Measurements from ENCODE around the gene ABL1.
"Not testable (repeated sequence)": the region's sequence is repeated elsewhere in the genome, so short reads cannot be mapped to it uniquely, and the experiment has no call there.

Gene ABL1

DNA sequence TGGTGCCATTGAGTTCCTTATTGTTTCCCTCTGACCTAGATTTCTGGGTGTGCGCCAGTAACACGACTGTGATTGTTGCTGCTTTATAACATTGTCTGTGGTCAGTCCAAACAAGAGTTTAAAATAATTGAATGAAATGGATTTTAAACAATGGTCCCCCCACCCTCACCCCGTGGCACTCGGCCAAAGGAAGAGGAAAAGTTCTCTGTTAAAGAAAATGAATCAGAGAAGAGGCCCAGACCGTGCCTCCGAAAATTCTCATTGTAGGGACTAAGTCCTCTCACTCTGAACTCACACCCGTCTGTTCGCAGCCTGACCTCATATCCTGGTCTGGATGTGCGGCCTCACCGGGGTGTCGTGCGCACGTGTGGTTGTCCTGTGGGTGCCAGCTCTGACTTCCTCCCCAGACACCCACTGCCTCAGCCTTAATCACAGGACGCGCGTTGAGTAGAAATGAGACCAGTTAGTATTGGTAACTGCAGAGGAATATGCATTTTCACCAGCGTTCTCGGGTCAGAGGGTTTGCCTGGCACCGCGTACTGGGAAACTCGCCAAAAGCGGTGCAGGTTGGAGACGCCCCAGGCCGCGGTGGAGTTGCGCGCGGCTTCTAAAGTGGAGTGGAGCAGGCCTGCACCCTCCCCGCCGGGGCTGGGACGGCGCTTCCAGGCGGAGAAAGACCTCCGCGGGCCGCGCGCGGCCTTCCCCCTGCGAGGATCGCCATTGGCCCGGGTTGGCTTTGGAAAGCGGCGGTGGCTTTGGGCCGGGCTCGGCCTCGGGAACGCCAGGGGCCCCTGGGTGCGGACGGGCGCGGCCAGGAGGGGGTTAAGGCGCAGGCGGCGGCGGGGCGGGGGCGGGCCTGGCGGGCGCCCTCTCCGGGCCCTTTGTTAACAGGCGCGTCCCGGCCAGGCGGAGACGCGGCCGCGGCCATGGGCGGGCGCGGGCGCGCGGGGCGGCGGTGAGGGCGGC lies at the start of gene ABL1:
ABL1 (plus strand) TSS at position 884 of the 966 bp plus-strand sequence. CDS start 193 bp downstream, outside the sequence.
- no peak for DNase-seq (ENCODE audit: low read depth)

DNA sequence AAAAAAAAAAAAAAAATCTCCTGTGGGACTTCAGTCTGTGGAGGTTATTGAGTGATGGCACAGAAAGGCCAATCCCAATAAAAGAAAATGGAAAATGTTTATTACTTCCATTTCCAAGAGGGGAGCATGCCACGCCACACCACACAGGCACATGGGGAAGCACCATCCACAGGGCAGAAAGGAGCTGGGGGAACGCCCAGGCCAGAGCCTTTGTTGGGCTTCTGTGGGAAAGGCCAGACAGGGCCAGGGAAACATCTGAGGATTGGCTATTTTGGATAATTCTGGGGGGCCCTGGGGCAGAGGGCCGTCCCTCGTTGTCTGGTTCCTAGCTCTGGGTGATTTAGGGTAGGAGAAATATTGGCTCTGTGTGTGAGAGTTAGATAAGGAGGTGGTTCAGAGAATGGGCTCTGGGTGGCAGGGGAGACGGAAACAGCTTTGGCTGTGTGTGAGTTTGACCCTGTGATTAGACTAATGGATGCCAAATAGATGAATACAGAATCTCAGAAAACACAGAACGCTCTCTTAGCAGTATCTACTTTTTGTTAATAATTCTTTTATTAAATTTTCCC lies 49.0 kb upstream of the ABL1 start:
- DNase-seq (ENCODE audit: low read depth) = no peak

DNA sequence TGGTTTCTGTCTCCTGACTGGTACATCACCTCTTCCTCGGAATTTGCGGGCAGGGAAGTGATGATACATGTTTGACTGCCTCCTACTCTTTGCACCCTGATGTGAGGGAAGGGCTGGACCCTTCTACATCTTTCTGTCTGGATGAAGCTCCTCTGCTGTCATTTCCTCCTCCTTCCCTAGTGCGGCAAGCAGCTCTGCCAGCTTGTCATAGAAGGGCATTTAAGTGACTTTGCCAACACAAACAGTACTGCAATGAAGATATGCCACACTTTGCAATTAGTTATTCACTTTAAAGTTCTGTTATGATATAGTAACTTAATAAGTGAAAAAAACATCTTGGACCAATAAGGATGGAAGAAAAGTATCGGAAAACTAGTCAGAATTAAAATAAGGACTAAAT lies 48.5 kb upstream of the ABL1 start:
- no peak for DNase-seq (ENCODE audit: low read depth)

DNA sequence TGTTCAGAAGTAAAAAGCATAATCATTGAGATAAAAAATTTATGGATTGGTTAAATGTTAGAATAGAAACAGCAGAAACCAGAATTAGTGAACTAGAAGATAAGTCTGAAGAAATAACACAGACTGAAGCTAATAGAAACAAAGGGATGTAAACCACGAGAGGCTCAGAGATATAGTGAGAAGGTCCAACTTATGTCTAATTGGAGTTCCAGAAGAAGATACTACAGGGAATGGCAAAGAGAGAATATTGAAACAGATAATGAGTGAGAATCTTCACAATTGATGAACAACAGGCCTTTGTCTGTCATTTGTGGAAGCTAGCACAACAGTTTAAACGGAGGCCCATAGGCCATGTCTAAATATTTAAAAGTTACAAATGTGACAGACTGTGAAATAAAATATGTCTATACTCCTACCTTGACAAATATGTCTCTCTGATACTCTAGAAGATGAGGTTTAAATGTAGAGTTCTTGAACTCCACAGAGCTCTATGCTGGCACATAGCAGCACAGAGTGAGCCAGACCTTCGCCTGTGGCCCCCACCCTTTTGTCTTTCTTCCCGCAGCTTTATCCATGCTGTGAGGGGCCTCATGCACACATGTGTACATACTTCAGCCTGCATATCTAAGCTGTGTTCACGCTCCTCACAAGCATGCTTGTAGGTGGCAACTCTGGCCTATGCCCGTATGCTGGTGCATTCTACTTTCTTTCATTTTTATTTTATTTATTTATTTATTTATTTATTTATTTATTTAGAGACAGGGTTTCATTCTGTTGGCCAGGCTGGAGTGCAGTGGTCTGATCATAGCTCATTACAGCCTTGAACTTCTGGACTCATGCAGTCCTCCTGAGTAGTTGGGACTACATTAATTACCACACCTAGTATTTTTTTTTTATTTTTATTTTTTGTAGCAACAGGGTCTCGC lies 45.0 kb upstream of the ABL1 start:
- DNase-seq (ENCODE audit: low read depth) = no peak

DNA sequence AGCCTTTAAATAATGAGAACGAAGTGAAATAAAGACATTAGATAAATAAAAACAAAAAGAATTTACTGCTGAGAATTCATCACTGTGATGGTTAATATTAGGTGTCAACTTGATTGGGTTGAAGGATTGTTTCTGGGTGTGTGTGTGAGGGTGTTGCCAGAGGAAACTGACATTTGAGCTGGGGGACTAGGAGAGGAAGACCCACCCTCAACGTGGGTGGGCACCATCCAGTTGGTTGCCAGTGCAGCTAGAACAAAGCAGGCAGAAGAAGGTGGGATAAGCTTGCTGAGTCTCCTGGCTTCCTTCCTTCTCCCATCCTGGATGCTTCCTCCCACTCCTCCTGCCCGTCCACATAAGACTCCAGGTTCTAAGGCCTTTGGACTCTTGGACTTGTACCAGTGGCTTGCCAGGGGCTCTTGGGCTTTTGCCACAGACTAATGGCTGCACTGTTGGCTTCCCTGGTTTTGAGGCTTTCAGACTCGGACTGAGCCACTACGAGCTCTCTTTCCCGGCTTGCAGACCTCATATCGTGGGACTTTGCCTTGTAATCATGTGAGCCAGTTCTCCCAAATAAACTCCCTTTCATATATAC lies 43.7 kb upstream of the ABL1 start:
- DNase-seq (ENCODE audit: low read depth) = no peak

DNA sequence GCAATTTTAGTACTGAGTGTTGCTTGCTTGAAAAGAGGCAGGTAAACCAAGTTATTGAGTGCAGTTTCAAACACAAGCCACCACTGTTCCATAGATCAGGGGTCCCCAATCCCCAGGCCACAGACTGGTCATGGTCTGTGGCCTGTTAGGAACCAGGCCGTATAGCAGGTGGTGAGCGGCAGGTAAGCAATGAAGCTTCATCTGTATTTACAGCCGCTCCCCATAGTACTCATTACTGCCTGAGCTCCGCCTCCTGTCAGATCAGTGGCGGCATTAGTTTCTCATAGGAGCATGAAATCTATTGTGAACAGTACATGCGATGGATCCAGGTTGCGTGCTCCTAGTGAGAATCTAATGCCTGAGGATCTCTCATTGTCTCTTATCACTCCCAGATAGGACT lies 41.5 kb upstream of the ABL1 start:
- DNase-seq (ENCODE audit: low read depth) = no peak

DNA sequence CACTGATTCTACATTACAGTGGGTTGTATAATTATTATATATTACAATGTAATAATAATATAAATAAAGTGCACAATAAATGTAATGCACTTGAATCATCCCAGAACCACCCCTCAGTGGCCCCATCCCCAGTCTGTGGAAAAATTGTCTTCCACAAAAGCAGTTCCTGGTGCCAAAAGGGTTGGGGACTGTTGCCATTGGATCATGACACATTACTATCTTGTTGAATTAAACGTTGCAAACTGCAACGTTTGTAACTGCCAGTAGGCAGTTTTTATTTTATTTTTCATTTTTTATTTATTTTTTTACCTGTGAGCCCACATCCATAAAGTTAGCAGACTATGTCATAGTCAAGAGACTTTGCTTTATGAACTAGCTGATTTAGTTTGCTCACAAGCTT lies 41.0 kb upstream of the ABL1 start:
- not testable (repeated sequence) for DNase-seq (ENCODE audit: low read depth)

DNA sequence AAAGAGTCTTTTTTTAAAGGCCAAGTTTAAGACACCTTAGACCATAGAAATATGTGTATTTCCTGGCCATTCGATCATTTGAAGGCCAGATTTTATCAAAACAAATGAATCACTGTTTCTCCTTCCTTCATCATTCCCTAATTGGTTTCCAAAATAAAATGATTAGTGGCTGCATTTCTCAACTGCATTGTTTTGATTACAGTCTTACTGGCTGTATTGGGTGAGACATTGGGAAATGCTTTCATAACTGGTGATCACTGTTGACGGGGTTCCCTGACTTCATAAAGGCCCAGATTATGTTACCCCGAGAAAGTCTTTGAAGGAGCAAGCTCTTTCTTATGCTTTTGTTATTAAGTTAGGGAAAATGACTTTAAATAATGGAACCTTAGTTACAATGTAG lies 40.6 kb upstream of the ABL1 start:
- peak; percentile 75 for DNase-seq (ENCODE audit: low read depth)

DNA sequence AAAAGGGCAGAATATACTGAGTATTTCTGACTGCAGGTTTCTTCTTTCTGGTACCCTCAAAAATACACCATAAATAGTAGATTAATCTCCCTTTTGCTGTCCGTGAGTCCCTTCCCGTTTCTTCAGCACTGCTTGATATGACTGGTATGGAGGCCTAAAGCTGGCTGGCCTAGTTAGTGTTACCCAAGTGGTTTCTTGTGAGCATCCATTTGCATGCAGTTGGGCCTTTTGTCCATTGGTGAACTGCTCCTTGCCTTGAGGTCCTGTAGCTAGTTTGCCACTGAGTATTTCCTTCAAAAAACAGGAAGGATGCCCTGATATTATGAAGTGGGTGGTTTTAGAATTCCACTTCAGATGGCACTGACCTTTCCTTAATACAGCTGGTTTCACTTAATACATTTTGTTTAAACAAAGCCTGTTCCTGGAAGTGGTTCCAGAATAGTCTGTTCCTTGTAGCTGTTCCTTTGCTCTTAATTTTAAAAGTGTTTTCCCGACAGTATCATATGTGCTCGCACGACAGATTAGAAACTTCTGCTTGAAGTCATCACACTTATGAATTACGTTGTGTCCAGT lies 40.0 kb upstream of the ABL1 start:
- DNase-seq (ENCODE audit: low read depth) = no peak

DNA sequence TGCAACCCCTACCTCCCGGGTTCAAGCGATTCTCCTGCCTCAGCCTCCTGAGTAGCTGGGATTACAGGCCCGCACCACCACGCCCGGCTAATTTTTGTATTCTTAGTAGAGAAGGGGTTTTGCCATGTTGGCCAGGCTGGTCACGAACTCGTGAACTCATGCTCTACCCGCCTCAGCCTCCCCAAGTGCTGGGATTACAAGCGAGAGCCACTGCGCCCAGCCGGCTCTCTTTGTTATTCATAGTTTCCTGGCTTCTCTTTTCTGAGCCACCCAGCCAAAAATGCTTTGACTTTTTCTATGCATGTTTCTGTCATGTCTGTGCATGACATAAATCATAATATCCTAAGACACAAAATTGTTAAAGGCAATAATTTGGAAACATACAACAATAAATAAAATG lies 31.9 kb upstream of the ABL1 start:
- DNase-seq (ENCODE audit: low read depth) = not testable (repeated sequence)

DNA sequence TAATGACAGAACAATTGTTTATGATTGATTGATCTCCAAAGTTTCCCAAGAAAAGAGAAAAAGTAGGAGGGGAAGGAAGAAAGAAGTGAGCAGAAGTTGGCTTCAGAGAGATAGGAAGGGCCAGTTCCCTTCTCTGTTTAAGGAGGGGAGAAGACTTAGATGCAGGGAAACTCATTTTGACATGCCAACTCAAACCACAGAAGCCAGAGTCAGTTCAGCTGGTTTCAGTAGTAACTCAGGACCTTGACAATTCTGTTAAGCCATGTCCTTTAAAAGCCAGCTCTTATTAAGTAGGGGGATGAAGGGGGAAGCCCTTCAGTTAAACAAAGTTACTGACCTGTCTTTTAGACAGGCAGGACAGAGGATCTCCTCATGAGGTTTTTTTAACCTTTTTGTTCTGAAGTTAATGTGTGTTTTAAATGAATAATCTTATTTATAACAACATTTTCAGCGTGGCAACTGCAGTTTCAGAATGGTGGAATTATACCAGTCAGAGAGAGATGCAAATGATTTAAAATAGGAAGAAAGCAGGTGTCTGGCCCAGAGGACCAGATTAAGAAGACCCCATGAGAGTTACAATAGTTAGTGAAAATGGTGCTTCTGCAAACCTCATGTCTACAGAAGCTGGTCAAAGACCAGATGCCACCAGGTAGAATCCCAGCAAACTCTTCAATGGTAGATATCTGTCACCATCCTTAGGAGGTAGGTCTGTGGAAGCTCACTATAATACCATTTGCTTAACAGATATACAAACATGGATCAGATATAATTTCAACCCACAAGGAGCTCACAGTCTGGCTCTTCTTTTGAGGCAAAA lies 29.3 kb upstream of the ABL1 start:
- no peak for DNase-seq (ENCODE audit: low read depth)

DNA sequence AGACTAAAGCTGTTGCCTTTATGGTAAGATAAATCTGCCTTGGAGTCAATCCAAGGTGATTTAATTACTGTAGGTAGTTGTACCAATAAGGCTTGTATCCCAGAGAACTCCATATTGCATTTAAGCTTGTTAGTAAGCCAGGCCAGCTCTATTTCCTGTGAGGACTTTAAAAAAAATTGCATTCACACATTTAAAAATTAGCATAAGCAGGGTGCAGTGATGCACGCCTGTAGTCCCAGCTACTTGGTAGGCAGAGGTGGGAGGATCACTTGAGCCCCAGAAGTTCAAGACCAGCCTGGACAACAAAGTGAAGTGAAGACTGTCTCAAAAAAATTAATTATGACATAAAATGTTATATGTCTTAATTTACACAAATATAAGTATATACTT lies 28.7 kb upstream of the ABL1 start:
- no peak for DNase-seq (ENCODE audit: low read depth)

DNA sequence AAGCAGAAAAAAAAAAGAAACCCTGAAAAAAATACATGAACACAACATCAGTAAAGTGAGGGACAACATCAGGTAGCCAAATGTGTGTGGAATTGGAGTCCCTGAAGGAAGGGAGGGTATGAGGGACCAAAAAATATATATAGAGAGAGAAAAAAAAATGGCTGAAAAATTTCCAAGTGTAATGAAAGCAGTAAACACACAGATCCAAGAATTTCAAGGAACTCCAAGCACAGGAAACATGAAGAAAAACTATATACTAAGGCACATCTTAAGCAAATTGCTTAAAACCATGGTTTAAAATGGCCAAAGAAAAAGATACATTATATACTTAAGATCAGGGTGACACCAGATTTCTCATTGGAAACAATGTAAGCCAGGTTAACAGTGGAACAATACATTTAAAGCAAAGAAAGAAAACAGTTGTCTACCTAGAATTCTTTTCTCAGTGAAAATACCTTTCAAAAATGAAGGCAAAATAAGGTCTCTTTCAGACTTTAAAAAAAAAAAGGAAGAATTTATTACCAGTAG lies 24.4 kb upstream of the ABL1 start:
- no peak for DNase-seq (ENCODE audit: low read depth)

DNA sequence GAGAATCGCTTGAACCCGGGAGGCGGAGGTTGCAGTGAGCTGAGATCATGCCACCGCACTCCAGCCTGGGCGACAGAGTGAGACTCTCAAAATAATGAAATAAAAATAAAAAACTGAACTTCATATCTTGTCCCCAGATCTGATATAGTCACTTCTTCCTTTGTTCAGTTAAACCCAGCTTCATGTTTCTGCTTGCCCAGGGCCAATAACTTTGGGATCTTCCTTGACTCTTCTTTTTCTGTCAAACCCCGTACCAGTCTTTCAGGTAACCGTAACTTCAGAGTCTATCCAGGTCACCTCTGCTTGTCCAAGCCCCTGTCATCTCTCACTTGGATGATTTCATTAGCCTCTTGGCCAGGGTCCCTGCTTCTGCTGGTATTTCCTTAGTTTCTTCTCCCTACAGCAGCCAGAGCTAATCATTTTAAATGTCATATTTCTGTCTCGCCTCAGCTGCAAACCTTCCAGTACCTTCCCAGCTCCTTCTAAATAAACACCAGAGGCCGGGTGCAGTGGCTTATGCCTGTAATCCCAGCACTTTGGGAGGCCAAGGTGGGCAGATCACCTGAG lies 19.7 kb upstream of the ABL1 start:
- no peak for DNase-seq (ENCODE audit: low read depth)

DNA sequence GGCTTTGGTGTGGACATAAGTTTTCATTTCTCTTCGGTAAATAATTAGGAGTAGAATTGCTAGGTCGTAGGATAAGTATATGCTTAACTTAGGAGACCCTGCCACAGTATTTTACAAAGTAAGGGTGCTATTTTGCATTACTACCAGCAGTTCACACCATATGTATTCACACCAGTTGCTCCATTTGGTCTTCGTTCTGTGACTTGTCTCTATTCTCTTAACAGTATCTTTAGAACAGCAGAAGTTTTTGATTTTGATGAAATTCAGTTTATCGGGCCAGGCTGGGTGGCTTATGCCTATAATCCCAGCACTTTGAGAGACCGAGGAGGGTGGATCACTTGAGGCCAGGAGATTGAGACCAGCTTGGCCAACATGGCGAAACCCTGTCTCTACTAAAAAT lies 17.1 kb upstream of the ABL1 start:
- no peak for DNase-seq (ENCODE audit: low read depth)

DNA sequence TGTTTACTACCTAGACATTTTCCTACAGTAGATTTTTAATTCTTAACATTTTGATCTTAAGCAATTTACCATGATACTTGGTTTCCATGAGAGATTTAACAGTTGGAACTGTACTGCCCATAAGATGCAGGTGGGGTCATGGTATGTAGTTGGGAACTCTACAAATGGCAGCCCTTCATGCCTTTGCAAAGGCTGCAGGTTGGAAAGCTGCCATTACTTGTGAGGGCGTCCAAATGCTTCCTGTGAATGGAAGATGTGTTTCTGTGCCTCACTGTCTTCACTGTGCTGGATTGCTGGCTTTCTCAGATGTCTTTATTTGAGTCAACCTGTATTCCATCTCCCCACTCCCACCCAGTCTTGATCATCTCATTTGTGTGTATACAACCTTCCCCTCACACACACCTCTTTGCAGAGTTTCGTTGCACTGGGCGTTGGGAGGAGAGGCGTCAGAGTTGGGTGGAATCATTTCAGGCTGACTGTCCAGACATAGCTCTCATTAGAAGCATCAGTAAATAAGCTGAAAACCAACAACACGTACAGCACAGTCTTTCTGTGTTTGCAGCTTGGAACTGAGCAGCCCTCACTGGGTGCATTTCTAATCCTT lies 14.8 kb upstream of the ABL1 start:
- no peak for DNase-seq (ENCODE audit: low read depth)

DNA sequence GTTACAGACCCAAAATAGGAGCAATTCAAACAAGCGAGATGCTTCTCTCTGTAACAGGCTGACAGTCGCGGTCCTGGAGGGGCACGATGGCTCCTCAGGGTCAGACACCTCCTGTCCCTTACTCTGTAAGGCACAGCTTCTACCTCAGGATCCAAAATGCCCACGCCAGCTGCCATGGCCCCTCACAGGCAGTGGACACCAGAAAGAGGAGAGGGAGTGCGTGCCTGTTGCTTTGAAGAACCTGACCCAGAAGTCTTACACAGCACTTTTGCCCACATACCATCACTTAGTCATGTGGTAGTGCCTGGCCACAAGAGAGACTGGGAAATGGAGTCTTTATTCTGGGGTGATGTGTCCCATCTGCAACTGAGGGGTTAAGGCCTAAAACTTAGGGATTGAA lies 11.6 kb upstream of the ABL1 start:
- DNase-seq (ENCODE audit: low read depth) = no peak

DNA sequence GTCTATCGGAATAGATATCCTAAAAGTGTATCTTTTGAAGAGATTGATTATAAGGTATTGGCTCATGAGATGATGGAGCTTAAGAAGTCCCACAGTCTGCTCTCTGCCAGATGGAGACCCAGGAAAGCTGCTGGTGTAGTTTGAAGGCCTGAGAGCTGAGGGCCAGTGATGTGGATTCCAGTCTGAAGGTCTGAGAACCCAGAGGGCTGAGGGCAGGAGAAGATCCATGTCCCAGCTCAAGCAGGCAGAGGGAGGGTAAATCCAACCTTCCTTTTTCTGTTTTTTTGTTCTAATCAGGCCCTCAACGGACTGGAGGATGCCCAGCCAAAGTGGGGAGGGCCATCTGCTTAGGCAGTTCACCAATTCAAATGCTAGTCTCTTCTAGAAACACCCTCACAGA lies 11.0 kb upstream of the ABL1 start:
- no peak for DNase-seq (ENCODE audit: low read depth)

DNA sequence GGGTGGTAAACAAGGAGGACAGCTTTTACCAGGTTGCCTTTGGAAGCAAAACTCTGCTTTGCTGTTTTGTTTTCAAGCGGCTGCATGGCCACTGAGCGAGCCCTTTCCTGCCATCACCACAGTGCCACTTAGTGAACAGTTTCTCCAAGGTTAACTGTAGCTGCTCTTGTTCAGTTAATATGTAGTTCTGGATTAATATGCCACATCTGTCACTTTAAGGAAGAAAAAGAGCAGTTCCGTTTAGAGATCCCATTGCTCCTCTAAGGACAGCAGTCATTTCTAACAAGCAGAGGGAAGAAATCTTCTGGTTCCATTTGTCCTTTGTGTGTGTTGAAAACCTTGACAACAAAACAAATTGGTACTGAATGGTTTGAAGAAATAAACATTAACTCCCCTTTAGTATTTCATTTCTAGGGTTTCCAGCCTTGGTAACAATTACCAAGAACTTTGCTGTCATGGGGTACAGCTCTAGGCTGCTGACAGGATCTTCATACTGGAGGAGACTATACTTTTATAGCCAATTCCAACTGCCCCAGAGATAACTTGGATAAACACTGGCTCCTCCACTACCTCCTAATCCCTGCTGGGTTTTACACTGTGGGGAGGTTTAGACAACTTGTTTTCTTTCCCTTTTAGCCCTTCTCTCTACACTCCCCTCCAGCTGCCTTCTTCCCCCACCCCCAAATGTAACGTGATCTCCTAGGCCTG lies 10.3 kb upstream of the ABL1 start:
- no peak for DNase-seq (ENCODE audit: low read depth)
